Brain pericyte (primary cell): ENCODE data around the gene LYRM4.

Experiments used
- DNase-seq: peaks from one replicate; pipeline ENCODE4 v3.0.0-alpha.2; 2012; ENCODE audit warnings: low read depth, low spot score

The LYRM4 gene

DNA sequence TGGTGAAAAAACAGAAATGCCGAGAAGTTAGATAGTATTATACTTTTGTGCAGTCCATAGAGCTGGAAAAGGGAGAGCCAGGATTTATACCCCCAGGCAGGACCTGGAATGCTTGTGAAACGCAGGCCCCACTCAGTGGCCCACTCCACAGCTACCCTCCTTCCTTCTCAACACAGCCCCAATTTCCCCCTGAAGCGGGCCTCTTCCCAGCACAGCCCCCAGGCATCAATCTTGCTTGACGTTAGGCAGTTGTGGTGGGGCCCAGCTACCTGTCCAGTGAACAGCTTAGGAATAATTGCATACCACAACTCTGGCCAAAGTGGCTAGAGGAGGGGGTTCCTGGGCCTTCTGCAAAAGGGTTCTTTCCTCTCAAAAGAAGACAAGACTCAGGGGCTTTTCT, 114.4 kb downstream of the LYRM4 start:
- DNase-seq = no peak

DNA sequence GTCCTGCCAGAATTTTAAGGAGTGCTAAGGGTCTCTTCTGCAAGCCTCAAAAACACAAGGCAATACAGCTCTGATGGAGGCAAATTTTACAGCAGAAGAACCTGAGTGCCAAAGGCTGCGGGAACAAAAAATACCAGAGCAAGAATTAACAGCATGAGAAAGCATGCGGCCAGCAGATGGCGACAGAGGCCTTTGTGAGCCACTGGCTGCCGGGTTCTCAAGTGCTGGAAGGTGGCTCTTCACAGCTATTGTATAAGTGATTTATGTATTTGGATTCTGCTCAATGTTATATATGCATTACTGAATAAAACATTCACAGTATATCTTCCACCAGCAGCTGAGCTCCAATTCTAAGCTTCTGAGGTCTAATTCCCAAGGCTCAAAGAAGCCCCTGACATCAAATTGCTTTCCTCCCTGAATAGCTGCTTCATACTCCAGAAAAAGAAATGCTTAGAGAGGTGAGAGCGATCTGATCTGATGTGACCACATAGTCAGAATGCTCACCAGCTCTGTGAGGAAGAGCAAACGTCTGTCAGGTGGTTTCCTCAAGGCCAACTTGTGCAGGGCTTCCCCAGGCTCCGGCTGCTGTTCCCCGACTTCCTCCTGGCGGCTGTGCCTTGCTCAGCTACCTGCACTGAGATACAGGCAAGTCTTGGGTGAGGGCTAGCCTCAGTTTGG, 117.0 kb downstream of the LYRM4 start:
- DNase-seq = no peak

DNA sequence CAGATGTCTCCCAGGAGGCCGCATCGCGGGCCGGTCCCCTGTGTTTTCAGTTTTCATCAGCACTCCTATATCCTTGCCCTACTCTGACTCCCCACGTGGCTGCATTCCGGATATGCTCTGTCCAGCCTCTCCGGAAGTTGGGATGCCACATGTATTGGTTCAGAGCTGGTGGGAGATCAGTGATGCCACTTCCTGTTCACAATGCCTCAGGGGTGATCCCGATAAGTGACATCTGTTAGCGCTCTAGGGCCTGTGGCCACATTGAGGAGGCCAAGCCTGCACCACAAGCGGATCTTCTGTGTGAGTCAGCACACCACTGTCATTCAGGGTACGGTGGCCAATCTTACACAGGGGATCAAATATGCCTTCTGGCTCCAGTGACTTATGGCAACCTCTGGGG, 117.8 kb downstream of the LYRM4 start:
- no peak for DNase-seq

DNA sequence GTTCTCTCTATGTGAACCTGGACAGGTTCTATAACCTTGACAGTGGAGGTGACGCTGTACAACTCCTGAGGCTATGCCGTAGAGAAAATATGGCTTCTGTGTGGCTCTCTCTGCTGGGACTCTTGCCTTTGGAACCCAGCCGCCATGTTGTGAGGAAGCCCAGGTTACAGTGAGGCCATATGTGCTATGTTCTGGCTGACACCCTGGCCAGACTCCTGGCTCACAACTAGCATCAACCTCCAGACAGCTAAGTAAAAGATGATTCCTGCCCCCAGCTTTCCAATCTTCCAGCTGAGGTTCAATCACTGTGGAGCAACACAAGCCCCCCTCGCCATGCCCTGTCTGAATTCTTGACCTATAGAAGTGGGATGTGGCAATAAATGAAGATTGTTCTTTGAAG, 118.6 kb downstream of the LYRM4 start:
- no peak for DNase-seq

DNA sequence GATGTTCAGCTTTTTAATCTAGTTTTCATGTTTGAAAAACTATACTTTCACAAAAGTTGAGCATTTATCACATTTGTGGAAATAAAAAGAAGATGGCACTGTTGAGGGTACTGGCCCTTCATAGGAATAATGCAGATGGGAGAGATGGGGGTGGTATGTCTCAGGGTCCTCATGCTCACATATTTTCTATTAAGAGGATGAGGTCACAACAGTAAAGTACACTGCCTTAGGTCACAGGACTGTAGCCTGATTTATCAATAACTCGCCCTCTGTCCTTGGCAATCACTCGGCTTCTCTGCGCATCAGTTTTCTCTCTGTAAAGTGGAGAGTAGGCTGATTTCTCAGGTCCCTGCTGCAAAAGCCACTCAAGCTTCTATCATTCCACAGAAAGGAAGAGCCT, 119.7 kb downstream of the LYRM4 start:
- no peak for DNase-seq

DNA sequence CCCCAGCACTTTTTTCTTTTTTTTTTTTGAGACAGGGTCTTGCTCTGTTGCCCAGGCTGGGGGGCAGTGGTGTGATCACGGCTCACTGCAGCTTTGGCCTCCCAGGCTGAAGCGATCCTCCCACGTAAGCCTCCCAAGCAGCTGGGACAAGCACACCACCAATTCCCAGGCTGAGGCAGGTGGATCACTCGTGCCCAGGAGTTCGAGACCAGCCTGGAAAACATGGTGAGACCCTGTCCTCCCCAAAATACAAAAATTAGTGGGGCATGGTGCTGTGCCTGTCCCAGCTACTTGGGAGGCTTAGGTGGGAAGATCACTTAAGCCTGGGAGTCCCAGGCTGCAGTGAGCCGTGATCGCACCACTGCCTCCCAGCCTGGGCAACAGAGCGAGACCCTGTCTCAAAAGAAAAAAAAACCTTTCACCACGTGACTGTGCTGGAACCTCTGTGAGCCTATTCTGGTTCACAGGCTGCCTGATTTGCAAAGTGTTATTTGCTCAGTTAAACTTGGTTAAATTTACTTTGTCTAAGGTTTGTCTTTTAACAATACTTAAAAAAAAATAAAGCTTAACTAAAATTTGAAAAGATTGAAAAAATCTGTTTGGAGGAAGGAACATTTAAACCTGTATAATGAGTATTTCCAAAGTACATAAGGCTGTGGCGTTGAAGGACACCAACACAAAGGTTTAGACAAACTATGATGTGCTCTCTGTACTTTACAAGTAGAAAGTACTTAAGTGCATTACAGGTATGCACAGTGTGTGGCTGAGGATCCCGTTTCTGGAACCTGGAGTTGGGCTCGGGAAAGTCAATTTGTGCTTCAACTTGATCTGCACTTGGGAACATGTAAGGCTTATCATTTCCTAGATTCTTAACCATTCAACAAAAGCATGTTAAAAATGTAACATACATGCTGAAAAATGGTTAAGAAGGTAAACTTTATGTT, 120.7 kb downstream of the LYRM4 start:
- no peak for DNase-seq

DNA sequence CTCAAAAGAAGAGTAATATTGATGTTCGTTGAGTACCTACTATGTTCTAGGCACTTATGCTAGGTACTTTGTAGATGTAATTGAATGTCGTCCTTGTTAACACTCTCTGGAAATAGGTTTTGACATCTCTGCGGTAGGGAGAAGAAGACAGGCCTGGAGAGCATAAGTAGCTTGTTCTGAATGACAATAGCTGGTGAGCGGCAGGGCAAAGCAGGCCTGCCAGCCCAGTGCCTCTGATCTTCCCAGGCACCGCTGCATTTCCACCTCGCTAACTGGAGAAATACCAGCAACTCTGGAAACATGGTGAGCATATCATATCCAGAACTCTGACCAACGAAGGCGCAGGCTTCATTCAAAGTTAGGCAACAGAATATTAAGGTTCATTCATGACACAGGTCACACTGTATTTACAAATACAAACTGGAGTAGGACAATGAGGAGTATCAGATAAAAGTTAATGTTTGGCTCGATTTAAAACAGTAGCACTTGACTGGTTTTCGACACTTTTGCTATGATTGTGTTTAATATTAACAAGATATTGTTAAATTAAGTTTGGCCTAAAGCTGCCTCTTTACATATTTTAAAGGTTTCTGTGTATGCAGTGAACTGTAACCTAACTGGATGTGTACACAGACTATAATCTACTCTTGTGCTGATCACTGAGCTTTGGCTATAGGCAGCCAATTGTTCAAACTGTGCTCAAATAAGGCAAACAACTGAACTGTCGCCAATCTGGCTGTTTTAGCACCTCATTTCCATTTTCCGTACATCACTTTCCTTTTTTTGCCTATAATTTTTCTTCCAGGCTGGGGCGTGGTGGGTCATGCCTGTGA, 121.5 kb downstream of the LYRM4 start:
- no peak for DNase-seq

DNA sequence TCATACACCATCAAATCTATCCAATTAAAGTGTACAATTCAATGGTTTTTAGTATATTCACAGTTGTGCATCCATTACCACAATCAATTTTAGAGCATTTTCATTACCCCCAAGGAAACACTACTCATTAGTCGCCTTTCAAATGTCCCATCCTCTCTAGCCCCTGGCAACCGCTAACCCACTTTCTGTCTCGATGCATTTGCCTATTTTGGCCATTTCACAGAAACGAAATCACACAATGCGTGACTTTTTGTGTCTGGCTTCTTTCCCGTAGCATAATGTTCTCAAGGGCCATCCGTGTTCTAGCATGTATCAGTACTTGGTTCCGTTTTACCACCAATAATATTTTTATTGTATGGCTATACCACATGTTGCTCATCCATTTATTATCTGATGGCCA, 123.9 kb downstream of the LYRM4 start:
- DNase-seq = no peak

DNA sequence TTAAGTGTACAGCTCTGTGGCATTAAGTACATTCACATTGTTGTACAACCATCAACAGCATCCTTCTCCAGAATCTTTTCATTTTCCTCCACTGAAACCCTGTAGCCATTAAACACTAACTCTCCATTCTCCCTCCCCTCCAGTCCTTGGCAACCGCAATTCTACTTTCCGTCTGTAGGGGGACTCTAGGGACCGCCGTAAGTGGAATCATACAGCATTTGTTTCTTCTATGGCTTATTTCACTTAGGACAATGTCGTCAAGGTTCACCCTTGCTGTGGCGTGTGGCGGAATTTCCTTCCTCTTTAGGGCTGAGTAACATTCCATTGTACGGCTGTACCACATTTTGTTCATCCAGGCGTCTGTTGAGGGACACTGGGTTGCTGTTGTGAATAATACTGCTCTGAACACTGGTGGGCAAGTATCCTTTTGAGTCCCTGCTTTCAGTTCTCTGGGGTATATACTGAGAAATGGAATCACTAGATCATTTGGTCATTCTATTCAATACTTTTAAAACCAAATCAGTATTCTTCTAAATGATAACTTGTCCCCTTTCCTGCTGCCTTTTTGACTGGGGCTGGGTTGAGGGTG, 124.9 kb downstream of the LYRM4 start:
- DNase-seq = no peak

DNA sequence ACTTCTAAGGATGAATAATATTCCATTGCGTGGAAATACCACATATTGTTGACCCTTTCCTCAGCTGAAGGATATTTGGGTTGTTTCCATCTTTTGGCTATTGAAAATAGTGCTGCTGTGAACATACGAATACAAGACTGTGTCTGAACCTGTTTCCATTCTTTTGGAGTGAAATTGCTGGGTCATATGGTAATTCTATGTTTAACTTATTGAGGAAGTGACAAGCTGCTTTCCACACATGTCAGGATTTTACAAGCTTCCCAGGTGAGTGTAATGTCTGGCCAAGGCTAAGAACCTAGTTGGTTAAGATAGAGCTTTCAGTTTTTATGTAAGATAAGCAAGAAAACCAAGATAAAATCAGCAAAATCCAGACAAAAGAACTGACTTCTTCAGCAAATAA, 126.8 kb downstream of the LYRM4 start:
- no peak for DNase-seq

DNA sequence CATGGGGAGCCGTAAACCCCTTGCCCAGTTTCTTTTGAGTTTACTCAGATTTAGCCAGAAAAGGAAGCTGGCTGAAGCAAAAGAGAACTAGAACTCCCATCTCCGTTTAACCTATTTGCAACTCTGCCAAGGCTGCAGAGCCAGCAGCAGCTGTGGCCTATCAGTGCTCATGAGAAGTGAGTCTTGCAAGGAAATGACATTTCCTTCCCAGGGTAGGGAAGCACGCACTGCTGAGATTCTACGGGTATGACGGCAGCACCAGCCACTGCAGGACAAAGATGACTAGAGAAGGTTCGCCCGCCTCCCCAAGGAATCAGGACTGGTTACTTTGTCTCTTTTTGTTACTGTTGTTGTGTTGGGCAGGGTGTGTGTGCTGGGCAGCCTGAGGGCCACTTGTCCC, 128.0 kb downstream of the LYRM4 start:
- DNase-seq = peak; percentile 59

DNA sequence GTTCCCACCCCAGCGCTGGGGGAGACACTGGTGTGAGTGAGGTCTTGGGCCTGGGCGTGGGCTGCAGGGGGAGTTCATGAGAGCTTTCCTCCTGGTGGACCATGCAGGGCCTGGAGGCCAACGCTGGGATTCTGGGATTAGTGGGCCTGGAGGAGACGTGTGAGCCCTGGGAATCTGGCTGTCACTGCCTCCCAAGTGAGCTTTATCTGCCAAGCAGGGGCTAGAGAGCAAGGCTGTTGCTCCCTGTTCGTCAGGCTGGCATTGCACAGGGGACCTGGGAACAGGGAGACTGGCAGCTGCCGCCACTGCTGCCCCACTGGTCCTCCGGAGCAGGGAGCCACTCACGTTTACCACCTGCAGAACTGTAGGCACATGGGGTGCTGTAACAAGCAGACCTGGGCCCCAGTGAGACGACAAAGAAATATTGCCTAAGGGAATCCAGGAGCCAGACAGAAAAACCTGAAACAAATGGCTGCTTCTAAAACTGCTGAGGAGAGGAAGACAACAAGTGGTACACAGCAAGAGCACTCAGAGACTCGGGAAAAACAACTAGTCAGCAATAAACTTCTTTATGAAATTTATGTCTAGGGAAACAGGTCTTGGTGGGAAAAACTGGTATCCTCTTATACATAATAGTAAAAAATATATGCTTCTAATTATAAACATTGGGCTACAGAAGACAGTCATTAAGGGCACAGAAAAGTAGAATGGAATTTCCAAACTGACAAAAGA, 130.4 kb downstream of the LYRM4 start:
- no peak for DNase-seq

DNA sequence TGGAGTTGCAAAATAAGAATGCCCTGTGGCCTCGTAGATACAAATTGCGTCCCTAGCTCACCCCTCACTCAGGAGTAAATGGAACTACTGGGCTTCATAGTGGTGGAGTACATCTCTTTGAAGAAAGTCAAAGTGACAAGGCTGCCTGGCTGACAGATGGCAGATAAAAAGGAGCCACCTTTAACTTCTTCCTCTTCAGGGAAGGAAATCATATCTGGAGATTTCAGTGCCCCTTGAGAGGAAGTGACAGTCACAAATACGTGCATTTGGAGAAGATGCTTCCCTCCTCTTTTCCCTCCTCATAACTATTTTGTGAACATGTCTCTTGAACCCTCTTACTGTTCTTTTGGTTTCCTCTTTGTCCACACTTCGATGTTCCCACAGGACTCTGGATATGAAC, 132.4 kb downstream of the LYRM4 start:
- DNase-seq = no peak

DNA sequence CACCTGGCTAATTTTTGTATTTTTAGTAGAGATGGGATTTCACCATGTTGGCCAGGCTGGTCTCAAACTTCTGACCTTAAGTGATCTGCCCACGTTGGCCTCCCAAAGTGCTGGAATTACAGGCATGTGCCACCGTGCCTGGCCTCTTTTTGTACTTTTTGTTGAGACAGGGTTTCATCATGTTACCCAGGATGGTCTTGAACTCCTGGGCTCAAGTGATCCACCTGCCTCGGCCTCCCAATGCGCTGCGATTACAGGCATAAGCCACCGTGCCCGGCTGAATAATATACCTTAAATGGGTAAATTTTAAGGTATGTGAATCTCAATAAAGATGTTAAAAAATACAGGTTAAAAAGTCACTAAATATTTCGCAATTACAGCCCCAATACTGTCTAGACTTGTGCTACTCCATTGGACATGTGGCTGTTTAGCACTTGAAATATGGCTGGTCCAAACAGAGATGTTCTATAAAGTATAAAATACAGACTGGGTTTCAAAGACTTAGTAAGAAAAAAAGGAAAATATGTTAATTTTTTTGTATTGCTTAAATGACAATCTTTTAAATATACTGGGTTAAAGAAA, 133.6 kb downstream of the LYRM4 start:
- DNase-seq = no peak

DNA sequence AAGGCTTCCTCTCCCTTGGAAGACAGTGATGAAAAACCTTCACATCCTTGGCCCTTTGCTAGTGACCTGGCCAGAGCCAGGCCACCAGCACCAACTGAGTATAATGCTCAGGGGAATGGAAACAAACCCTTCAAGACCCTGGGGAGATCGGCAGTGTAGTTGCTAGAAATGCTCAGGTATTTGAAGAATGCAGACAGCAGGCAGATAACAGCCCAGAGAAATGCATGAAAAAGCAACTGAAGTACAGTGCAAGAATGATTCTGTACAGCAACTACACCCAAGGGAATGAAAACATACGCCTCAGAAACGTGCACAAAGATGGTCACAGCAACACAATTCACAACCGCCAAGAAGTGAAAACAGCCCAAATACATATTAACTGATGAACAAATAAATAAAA, 134.5 kb downstream of the LYRM4 start:
- DNase-seq = no peak

DNA sequence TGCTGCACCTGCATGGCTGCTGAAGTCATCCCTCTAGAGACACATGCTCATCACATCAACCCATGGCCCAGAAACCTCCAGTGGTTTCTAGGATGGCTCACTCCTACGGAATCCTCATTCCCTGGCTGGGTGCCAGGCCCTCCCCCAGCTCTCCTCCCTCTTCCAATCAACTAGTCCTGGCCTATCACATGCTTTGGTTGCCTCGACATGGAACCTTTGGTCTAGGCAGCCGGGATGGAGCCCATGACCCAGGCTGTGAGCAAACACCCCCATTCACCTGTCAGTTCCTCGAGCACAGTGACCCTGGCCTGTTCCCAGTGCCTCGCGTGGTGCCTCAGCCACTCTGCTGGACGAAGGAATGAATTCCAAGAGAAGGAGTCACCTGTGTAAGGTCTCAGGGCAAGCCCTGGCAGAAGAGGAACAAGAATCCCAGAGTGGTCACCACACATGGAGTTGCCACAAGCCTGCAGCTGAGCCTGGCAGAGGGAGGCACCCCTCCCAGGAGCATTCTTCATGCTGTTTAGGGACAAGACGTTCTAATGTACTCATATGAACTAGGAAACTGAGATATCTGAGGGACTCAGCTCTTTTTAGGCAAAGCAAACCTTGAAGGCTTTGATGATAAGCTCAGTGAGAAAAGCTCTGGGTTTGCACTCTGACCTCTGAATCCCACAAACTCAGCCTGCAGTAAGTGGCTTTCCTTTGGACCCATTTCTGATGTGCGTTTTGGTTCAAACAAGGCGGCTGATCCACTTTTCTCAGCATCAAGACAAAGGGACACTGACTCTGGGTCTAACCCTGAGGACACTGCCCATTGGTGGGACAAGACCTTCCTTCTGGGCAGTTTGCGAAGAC, 135.4 kb downstream of the LYRM4 start:
- peak; percentile 18 for DNase-seq

DNA sequence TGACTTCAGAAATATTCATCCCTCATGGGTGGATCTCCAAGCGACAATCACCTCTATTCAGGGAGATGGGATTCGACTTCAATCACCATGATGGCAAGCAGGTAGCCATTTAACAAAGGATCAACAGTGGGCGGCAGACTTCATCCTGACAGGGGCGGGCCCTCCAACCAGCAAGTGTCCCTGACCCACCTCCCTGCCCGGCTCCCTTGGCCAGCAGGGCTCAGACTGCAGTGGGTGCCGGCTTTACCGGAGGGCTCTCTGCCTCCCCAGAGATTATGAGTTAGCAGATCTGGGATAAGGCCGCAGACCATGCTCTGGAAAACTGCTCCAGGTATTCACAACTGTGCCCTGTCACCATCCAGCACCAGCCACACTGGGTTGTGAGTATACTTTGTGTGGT, 136.2 kb downstream of the LYRM4 start:
- no peak for DNase-seq

DNA sequence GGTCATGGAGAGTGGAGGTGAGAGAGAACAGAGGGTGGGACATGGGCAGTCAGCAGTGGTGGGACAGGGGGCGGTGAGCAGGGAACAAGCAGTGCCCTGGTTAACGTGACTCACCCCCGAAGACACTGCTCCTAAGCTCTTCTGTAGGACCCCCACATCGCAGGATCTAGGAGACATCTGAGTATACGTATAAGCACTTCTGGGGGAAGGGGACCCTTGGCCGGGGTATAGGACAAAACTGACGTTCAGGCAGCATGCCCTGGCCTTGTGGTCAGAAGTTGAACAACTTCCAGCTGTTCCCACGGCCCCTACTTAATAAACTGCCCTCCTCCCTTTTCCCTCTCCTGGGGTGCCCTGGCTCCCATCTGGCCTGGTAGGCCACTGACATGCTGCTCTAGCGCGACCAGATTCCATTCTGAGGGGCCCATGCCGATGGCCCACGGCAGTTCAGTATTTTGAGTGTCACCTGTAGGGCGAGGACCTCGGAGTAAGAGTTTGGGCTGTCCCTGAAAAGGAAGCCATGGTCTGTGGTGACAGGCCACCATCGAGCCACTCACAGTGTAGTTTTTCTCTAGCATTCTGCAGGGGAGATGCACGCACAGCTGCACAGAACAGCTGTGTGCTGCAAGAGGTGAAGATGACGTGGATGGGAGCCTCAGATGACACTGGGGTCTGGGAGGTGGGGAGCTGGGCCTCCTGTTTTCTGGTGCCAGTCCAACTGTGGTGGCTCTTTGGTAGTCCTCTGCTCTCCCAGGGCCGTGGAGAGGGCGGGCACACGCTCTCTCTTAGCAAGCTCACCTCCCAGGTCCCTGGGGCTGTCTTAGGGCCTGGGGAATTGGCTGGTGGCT, 137.2 kb downstream of the LYRM4 start:
- no peak for DNase-seq
